GM19397 (cell line): Measurements from ENCODE around the gene SMARCAL1.
"Not testable (repeated sequence)": the region's sequence is repeated elsewhere in the genome, so short reads cannot be mapped to it uniquely, and the experiment has no call there.

ENCODE experiments used
- ATAC-seq: cut with Tn5 transposase; IDR thresholded peaks from one replicate; pipeline ENCODE4 v1.9.1; 2021; ENCODE audit warnings: mild to moderate bottlenecking, moderate library complexity; ENCODE audit not compliant: unreplicated experiment

The SMARCAL1 gene

GRCh38 chr2:216499641-216500218, 87.4 kb downstream of the SMARCAL1 start:
- ATAC-seq: no peak

GRCh38 chr2:216500572-216500971, 88.3 kb downstream of the SMARCAL1 start:
- ATAC-seq: no peak

GRCh38 chr2:216501854-216502253, 89.6 kb downstream of the SMARCAL1 start:
- ATAC-seq: no peak

- no peak for ATAC-seq
Measured at GRCh38 chr2:216502381-216503158, 90.3 kb downstream of the SMARCAL1 start.

GRCh38 chr2:216503159-216503629, 90.9 kb downstream of the SMARCAL1 start:
- ATAC-seq: no peak

DNA sequence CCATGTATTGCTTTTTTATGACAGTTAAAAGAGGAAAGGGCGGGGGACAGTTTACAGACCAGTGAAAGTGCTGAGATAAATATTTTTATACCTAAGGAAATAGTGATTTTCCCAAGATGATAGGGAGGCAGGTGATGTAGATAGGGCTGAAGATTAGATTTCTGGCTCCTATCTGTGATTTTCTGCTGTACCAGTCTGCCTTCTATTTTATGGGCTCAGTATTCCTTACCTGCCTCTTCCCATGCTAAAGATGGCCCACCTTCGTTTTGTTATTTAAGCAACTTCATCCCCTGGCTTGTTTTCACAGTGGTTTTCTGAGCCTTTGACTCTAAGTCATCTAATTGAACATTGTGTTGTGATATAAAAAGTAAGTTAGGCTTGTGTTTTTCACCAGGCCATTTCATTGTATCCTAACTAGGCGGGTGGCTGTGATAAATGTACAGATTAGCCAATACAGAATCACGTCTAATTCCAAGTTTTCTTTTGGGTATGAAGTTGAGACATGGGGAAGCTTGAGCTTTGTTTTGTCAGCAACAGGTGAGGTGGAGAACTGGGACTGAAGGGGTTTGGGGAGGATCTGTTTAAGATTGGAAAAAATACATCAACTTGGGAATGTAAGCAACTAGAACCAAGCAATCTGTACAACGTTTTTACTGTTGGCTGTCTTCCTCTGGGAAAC, 91.6 kb downstream of the SMARCAL1 start:
- ATAC-seq: no peak

DNA sequence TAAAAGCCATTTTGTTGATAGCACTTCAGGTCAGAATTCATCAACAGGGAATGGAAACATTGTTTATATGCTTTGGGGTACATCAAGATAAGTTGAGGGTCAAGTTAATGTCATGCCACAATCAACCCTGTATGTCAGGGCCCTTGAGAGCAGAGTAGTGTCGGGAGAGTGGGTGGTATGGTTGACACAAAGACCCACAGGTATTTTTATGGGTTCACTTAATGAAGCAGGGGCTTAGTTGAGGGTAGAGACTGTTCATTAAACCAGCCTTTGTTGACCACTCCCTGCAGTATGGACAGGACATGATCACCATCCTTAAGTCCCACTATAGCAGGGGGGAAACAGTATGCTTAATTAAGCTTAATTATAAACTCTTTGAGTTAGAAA, 92.1 kb downstream of the SMARCAL1 start:
- no peak for ATAC-seq

DNA sequence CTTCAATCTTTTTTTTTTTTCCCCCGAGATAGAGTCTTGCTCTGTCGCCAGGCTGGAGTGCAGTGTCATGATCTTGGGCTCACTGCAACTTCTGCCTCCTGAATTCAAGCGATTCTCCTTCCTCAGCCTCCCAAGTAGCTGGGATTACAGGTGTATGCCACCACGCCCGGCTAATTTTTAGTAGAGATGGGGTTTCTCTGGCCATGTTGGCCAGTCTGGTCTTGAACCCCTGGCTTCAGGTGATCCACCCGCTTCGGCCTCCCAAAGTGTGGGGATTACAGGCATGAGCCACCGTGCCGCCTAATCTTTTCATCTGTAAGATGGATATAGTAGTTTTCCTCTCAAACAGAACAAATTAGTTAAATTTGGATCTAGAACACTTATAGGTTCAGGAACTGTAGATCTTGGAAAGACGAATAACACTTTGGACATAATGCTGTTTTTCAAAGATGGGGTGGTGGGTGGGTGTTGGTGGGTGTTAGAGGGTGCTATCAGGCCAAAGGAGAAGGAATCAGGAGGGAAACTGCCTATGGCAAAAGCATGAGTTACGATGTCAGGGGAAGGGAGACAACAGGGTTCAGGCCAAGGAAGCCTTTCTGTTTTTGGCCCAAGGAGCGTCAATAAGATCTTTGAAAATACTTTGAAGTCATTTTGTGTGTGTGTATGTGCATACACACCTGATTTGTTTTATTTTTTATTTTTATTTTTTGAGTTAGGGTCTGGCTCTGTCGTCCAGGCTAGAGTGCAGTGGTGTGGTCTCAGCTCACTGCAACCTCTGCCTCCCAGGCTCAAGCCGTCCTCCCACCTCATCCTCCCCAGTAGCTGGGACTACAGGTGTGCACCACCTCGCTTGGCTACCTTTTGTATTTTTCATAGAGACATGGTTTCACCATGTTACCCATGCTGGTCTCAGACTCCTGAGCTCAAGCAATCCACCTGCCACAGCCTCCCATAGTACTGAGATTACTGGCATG, 93.1 kb downstream of the SMARCAL1 start:
- ATAC-seq: no peak

DNA sequence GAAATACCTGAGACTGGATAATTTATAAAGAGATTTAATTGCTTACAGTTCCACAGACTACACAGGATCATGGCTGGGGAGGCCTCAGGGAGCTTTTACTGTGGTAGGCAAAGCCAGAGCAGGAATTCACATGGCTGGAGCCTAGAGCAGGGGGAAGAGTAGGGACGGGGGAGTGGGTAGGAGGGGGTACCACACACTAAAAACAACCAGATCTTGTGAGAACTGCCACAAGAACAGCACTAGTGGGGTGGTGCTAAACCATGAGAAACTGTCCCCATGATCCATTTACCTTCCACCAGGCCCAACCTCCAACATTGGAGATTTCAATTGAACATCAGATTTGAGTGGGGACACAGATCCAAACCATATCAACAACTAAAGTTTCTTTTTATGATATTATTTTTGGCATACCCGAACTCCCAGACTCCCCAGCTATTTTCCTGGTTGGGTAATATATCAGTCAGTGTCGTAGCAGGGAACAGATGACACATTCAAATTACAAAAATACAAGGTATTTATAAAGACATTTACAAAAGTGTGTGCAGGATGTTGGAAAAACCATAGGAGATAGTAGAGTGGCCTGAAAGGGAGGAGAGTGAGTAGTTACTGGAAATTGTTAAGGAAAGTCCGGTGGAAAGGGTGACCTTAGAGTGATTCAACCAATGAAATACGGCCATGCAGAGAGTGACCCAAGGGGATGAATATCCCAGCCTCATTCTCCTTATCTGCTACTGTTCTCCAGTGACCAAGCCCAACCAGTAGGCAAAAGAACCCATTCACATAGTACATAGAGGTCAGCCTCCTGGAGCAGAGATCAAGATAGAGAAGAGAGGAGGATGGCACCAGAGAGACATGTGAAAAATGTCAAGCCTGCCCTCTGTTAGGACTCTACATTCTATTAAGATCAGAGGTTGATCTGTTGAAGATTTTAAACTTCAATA, 95.2 kb downstream of the SMARCAL1 start:
- no peak for ATAC-seq

DNA sequence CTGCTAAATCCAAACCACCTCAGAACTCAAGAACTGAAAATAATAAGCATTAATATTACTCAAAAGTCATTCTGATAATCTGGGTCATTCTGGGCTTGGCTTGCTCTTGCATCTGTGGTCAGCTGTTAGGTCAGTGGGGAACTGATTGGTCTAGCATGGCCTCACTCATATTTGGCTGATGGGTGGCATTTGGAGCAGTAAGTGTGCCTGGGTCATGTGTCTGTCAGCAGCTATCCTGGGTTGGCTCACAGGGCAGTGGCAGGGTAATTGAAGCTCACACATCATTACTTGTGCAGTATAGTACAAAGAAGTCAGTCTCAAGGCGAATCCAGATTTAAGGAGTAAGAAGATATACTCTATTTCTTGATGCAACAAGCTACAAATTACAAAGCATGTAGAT, 95.9 kb downstream of the SMARCAL1 start:
- ATAC-seq: no peak

GRCh38 chr2:216516730-216517350, 104.6 kb downstream of the SMARCAL1 start:
- ATAC-seq: no peak

DNA sequence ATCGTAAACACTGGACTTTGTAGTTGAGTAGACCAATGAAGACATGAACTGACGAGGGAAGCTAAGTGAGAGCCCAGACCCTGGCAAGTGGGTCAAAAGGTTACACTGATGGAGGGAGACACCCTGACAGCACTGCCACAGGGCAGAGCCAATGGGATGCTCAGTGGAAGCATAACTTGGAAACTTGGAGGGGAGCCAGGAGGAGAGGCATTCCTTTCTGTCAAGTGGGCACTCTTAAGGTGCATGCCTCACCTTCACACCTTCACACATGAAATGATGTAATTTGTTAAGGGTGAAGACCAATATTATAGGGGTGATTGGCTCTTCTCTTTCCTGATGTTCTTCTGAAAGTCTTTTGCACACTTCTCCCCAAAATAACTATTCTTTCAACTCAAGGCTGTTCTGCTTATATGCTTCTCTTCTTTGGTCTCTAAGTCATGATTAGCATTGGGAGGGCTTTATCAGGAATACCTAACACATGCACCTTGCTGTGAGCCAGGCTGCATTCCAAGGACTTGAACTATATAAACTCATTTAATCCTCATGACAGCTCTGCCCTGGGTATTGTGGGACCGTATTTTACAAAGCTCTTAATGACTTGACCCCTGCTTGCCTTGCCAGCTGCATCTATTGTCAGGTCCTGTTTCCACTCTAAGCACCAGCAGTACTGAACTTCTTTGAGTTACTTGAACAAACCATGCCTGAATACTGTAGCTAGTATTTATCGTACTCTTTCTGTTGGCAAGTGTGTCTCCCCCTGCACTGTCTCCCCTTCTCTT, 105.4 kb downstream of the SMARCAL1 start:
- ATAC-seq: no peak

DNA sequence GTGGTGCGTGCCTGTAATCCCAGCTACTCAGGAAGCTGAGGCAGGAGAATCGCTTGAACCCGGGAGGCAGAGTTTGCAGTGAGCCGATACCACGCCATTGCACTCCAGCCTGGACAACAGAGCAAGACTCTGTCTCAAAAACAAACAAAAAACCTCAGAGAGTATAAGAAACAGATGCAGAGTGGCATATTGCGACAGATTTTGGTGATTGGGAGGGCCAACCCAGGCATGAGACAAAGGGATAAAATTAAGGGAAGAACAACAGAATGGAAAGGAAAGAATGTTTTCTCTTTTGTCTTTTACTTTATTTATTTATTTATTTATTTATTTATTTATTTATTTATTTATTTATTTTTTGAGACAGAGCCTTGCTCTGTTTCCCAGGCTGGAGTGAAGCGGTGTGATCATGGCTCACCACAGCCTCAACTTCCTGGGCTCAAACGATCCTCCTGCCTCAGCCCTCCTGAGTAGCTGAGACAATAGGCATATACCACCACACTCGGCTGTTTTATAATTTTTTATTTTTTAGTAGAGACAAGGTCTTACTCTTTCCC, 106.4 kb downstream of the SMARCAL1 start:
- ATAC-seq: not testable (repeated sequence)

GRCh38 chr2:216519154-216519762, 107.0 kb downstream of the SMARCAL1 start:
- ATAC-seq: no peak

DNA sequence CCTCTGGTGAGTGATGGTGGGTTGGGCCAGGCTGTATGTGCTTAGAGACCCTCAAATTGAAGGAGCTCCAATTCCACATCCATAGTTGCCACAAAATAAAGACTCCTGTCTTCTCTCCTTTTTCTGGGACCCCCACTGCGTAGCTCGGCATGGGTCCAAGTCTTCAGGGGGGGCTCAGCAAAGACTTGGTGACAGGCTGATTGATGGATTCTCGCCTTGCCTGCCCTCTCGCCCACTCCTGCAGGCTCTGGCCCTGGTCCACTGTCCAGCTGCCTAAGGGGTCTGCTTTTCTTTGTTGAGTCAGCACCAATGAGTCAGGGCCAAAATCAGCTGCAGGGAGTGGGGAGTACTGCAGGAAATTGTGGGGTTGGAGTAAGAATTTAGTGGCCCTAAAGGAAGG, 107.8 kb downstream of the SMARCAL1 start:
- no peak for ATAC-seq

- no peak for ATAC-seq
Measured at GRCh38 chr2:216522892-216523502, 110.7 kb downstream of the SMARCAL1 start.

GRCh38 chr2:216525972-216526371, 113.7 kb downstream of the SMARCAL1 start:
- no peak for ATAC-seq
